Measurements from ENCODE around the gene CKAP2L. TPM values are rescaled to one million over a fixed set of nuclear protein-coding genes. Genes with fewer than 3 reads are reported as not detected.

Gene CKAP2L
- total and polyA plus RNA-seq, 2 experiments from 2014 or later: 16.2 to 30.2 TPM

DNA sequence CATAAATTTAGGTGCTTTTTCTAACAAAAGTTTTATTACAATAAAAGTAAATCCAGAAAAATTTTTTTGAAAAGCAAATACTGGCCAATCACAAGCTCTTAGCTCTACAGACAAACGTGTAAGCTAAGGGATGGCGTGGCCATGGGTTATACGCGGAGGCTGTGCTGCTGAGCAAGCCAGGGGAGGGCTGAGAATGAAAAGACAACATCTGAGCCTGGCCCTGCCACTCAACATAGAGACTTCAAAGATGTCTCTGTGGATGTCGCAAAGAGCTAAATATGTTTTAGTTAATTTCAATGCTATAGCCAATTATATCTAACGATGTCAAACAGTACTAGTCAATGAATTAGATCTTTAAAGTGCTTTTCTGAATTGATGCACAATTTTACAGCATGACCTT lies 76.9 kb downstream of the CKAP2L start (continued):
- TF ChIP-seq, protein P1, sequence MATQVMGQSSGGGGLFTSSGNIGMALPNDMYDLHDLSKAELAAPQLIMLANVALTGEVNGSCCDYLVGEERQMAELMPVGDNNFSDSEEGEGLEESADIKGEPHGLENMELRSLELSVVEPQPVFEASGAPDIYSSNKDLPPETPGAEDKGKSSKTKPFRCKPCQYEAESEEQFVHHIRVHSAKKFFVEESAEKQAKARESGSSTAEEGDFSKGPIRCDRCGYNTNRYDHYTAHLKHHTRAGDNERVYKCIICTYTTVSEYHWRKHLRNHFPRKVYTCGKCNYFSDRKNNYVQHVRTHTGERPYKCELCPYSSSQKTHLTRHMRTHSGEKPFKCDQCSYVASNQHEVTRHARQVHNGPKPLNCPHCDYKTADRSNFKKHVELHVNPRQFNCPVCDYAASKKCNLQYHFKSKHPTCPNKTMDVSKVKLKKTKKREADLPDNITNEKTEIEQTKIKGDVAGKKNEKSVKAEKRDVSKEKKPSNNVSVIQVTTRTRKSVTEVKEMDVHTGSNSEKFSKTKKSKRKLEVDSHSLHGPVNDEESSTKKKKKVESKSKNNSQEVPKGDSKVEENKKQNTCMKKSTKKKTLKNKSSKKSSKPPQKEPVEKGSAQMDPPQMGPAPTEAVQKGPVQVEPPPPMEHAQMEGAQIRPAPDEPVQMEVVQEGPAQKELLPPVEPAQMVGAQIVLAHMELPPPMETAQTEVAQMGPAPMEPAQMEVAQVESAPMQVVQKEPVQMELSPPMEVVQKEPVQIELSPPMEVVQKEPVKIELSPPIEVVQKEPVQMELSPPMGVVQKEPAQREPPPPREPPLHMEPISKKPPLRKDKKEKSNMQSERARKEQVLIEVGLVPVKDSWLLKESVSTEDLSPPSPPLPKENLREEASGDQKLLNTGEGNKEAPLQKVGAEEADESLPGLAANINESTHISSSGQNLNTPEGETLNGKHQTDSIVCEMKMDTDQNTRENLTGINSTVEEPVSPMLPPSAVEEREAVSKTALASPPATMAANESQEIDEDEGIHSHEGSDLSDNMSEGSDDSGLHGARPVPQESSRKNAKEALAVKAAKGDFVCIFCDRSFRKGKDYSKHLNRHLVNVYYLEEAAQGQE (IDR thresholded peaks at IDR 0.05; ENCODE audit: unreplicated experiment): no peak

Other genes with a start within 250 kb of the CKAP2L start
- 43.5 and 58.3 TPM in 2 replicates for gene POLR1B, start 222.1 kb downstream of the CKAP2L start, total RNA-seq (2014; rRNA removed; shearing (Covaris generic))
- 15.4 and 16.2 TPM in 2 replicates for gene POLR1B, start 222.1 kb downstream of the CKAP2L start, polyA plus RNA-seq (2016; fragmentation: Nextera tagmentation; extraction: Ambion mirVana)
- gene CHCHD5, start 180.0 kb downstream of the CKAP2L start, total RNA-seq (2014; rRNA removed; shearing (Covaris generic)): 15.5 and 18.7 TPM in 2 replicates
- gene CHCHD5, start 180.0 kb downstream of the CKAP2L start, polyA plus RNA-seq (2016; fragmentation: Nextera tagmentation; extraction: Ambion mirVana): 68.8 and 69.9 TPM in 2 replicates
- 81.9 and 84.3 TPM in 2 replicates for gene SLC20A1, start 118.7 kb downstream of the CKAP2L start, total RNA-seq (2014; rRNA removed; shearing (Covaris generic))
- 50.1 and 52.9 TPM in 2 replicates for gene SLC20A1, start 118.7 kb downstream of the CKAP2L start, polyA plus RNA-seq (2016; fragmentation: Nextera tagmentation; extraction: Ambion mirVana)
- not detected in 2 replicates for gene NT5DC4, start 43.6 kb downstream of the CKAP2L start, total RNA-seq (2014; rRNA removed; shearing (Covaris generic))
- not detected in 2 replicates for gene NT5DC4, start 43.6 kb downstream of the CKAP2L start, polyA plus RNA-seq (2016; fragmentation: Nextera tagmentation; extraction: Ambion mirVana)
- gene IL1A, start 19.9 kb upstream of the CKAP2L start, total RNA-seq (2014; rRNA removed; shearing (Covaris generic)): 0.19 and 0.73 TPM in 2 replicates
- gene IL1A, start 19.9 kb upstream of the CKAP2L start, polyA plus RNA-seq (2016; fragmentation: Nextera tagmentation; extraction: Ambion mirVana): 0.47 and 0.65 TPM in 2 replicates
- gene IL1B, start 72.2 kb upstream of the CKAP2L start, total RNA-seq (2014; rRNA removed; shearing (Covaris generic)): not detected in 2 replicates
- 0.14 TPM in 1 of 2 replicates, not detected in the other for gene IL1B, start 72.2 kb upstream of the CKAP2L start, polyA plus RNA-seq (2016; fragmentation: Nextera tagmentation; extraction: Ambion mirVana)
- not detected in 2 replicates for gene IL37, start 146.6 kb upstream of the CKAP2L start, total RNA-seq (2014; rRNA removed; shearing (Covaris generic))
- not detected in 2 replicates for gene IL37, start 146.6 kb upstream of the CKAP2L start, polyA plus RNA-seq (2016; fragmentation: Nextera tagmentation; extraction: Ambion mirVana)
- gene IL36G, start 213.4 kb upstream of the CKAP2L start, total RNA-seq (2014; rRNA removed; shearing (Covaris generic)): 0.70 TPM in 1 of 2 replicates, not detected in the other
- not detected in 2 replicates for gene IL36G, start 213.4 kb upstream of the CKAP2L start, polyA plus RNA-seq (2016; fragmentation: Nextera tagmentation; extraction: Ambion mirVana)
- gene IL36A, start 240.8 kb upstream of the CKAP2L start, total RNA-seq (2014; rRNA removed; shearing (Covaris generic)): not detected in 2 replicates
- gene IL36A, start 240.8 kb upstream of the CKAP2L start, polyA plus RNA-seq (2016; fragmentation: Nextera tagmentation; extraction: Ambion mirVana): not detected in 2 replicates

Measured in GM23338 (cell line).